Glutamatergic neuron (in vitro differentiated cells): ENCODE results near the gene TGIF1. TPM values are rescaled to one million over a fixed set of nuclear protein-coding genes. Genes with fewer than 3 reads are reported as not detected.

ENCODE experiments used
- DNase-seq: peaks from one replicate; pipeline ENCODE4 v3.0.0; 2022
- H3K27ac Mint-ChIP-seq: one replicate; pipeline ENCODE4 v1.8.0; 2020; ENCODE audit warnings: mild to moderate bottlenecking, mixed read lengths, inconsistent platforms; ENCODE audit not compliant: unreplicated experiment
- H3K27me3 Mint-ChIP-seq: one replicate; pipeline ENCODE4 v1.8.0; 2020; ENCODE audit warnings: mild to moderate bottlenecking, moderate library complexity, mixed read lengths, inconsistent platforms; ENCODE audit not compliant: unreplicated experiment
- H3K36me3 Mint-ChIP-seq: one replicate; pipeline ENCODE4 v1.8.0; 2020; ENCODE audit warnings: mild to moderate bottlenecking, mixed read lengths, inconsistent platforms; ENCODE audit not compliant: unreplicated experiment
- H3K4me1 Mint-ChIP-seq: one replicate; pipeline ENCODE4 v1.8.0; 2020; ENCODE audit warnings: mild to moderate bottlenecking, low read depth, mixed read lengths, inconsistent platforms; ENCODE audit not compliant: unreplicated experiment
- H3K4me3 Mint-ChIP-seq: one replicate; pipeline ENCODE4 v1.8.0; 2020; ENCODE audit warnings: mild to moderate bottlenecking, mixed read lengths, inconsistent platforms; ENCODE audit not compliant: unreplicated experiment
- H3K9me3 Mint-ChIP-seq: one replicate; pipeline ENCODE4 v1.8.0; 2020; ENCODE audit warnings: mild to moderate bottlenecking, moderate library complexity, mixed read lengths, inconsistent platforms; ENCODE audit not compliant: unreplicated experiment
- total RNA-seq: library from RNA; stranded (reverse); fragmentation: NEBNext Ultra II Directional; extraction: Animal tissue kit (Norgen Biotek cat#: 25700); gene quantifications from one replicate; pipeline ENCODE4 v1.2.1, GENCODE V29; 2021; ENCODE audit not compliant: unreplicated experiment
- TF ChIP-seq, protein P1 (sequence below): fragments of 200-600 bp; sonication (generic); IDR thresholded peaks from one replicate; pipeline ENCODE4 v1.5.0; 2021; ENCODE audit not compliant: partially characterized antibody, unreplicated experiment

The TGIF1 gene
- total RNA-seq, 1 donor from 2014 or later = 17.1 TPM

DNA sequence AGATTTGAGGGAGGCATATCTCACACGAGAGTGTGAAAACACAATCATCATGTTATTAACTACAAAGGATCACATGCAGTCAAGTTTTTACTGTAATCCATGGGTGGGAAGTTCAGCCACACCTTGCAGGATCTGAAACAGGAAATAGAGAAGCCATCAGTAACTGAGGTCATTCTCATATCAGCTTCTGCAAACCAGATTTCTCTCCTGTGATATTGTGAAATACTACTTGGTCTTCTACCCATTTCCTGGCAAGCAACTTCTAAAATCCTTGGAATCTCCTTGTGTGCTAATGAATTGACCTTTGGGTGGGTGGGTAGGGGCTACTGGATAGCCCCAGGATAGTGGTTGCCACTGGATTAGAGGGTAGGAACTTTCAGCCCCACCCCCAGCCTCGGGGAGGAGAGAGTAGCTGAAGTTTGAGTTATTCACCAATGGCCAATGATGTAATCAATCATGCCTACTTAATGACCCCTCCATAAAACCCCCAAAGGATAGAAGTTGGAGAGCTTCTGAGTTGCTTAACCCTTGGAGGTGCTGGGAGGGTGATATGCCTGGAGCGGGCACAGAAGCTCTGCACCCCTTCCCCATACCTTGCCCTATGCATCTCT is 25.6 kb upstream of the TGIF1 start:
- H3K4me1 Mint-ChIP-seq = no peaks in the 10 kb centered on the region
- no peak for DNase-seq
- H3K27me3 Mint-ChIP-seq = no peaks in the 10 kb centered on the region
- TF ChIP-seq, protein P1, sequence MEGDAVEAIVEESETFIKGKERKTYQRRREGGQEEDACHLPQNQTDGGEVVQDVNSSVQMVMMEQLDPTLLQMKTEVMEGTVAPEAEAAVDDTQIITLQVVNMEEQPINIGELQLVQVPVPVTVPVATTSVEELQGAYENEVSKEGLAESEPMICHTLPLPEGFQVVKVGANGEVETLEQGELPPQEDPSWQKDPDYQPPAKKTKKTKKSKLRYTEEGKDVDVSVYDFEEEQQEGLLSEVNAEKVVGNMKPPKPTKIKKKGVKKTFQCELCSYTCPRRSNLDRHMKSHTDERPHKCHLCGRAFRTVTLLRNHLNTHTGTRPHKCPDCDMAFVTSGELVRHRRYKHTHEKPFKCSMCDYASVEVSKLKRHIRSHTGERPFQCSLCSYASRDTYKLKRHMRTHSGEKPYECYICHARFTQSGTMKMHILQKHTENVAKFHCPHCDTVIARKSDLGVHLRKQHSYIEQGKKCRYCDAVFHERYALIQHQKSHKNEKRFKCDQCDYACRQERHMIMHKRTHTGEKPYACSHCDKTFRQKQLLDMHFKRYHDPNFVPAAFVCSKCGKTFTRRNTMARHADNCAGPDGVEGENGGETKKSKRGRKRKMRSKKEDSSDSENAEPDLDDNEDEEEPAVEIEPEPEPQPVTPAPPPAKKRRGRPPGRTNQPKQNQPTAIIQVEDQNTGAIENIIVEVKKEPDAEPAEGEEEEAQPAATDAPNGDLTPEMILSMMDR = no peak
- no peak overlapping the region for H3K4me3 Mint-ChIP-seq
- no peak overlapping the region for H3K27ac Mint-ChIP-seq
- no peaks in the 10 kb centered on the region for H3K9me3 Mint-ChIP-seq
- no peaks in the 10 kb centered on the region for H3K36me3 Mint-ChIP-seq

DNA sequence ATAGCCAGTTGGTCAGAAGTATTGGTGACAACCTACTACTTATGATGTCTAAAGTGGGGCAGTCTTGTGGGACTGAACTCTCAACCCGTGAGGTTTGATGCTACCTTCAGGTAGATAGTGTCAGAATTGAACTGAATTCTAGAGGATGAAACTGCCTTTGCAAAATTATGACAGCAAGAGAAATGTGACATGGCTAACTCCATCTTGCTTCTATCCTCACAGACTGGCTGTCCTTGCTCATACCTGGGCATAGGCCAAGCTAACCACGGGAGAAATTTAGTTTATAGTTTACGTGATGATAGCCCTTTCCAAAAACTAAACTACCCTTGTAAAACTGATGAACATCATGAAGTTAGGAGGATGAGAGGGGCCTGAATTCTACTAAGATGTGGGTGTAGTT is 24.9 kb upstream of the TGIF1 start:
- DNase-seq = no peak
- no peak overlapping the region for H3K4me3 Mint-ChIP-seq
- H3K9me3 Mint-ChIP-seq = no peaks in the 10 kb centered on the region
- H3K4me1 Mint-ChIP-seq = no peaks in the 10 kb centered on the region
- TF ChIP-seq, protein P1 = no peak
- H3K27me3 Mint-ChIP-seq = no peaks in the 10 kb centered on the region
- no peak overlapping the region for H3K27ac Mint-ChIP-seq
- H3K36me3 Mint-ChIP-seq = no peaks in the 10 kb centered on the region

DNA sequence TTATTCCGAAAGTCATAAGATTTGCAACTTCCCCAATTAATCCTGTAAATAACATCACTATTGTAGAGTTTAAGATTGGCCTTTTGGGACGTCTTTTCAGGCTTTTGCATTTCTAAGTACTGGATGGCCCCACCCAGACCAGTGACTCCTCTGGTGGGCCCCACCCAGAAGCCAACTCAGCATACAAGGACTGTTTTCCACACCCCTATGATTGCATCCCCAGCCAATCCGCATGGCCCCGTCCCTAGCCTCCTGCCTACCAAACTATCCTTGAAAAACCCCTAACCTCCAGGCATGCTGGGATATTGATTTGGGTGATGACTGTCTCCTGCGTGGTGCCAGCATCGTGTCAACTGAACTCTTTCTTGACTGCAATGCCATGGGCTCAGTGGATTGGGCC is 24.5 kb upstream of the TGIF1 start:
- DNase-seq = no peak
- Mint-ChIP-seq H3K36me3 (no peaks in the 10 kb centered on the region), H3K4me1 (no peaks in the 10 kb centered on the region), H3K27ac (no peak overlapping the region), H3K9me3 (no peaks in the 10 kb centered on the region), H3K27me3 (no peaks in the 10 kb centered on the region), H3K4me3 (no peak overlapping the region)
- TF ChIP-seq, protein P1 = no peak

DNA sequence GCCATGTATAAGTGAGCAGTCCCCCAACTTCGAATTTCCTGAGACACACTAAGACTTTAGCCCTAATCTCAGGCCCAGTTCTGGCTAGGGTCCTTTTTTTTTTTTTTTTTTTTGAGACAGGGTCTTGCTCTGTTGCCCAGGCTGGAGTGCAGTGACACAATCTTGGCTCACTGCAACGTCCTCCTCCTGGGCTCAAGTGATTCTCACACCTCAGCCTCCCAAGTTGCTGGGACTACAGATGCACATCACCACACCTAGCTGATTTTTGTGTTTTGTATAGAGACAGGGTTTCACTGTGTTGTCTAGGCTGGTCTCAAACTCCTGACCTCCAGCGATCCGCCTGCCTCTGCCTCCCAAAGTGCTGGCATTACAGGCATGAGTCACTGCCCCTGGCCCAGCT is 23.9 kb upstream of the TGIF1 start:
- Mint-ChIP-seq H3K27ac (no peak overlapping the region), H3K27me3 (no peaks in the 10 kb centered on the region), H3K9me3 (no peaks in the 10 kb centered on the region), H3K36me3 (no peaks in the 10 kb centered on the region), H3K4me3 (no peak overlapping the region), H3K4me1 (no peaks in the 10 kb centered on the region)
- TF ChIP-seq, protein P1 = no peak
- no peak for DNase-seq

DNA sequence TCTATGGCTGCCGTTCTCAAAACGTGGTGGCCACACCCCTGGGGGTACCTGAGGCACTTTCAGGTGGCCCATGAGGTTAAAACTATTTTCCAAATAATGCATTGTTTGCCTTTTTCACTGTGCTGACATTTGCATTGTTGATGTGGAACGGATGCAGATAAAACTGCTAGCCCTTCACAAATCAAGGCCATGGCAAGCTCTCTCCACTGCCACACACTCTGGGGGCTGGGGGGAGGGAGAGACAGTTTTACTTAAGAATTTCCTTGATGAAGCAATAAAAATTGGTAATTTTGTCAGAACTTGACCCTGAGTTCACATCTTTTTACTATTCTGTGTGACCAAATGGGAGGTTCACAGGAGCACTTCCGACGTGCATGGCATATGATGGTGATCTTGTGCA is 22.0 kb upstream of the TGIF1 start:
- H3K36me3 Mint-ChIP-seq = no peaks in the 10 kb centered on the region
- no peaks in the 10 kb centered on the region for H3K4me1 Mint-ChIP-seq
- DNase-seq = no peak
- H3K9me3 Mint-ChIP-seq = no peaks in the 10 kb centered on the region
- TF ChIP-seq, protein P1 = no peak
- H3K27ac Mint-ChIP-seq = no peak overlapping the region
- no peaks in the 10 kb centered on the region for H3K27me3 Mint-ChIP-seq
- no peak overlapping the region for H3K4me3 Mint-ChIP-seq
